Body of pancreas (tissue), 4 donors: ENCODE measurements around the gene USP10. TPM values are rescaled to one million over a fixed set of nuclear protein-coding genes. Genes with fewer than 3 reads are reported as not detected.

Source experiments
- ATAC-seq: fragments of 150-250 bp; one replicate; pipeline ENCODE4 v1.9.1; 2016
- DNase-seq, 4 donors: peaks; one replicate each; pipeline ENCODE4 v3.0.0-alpha.2; 2019
- H3K27ac ChIP-seq, 4 donors: fragments of 200-600 bp; sonication (generic); 1 replicate in 3 of 4; 2 replicates in 1 of 4; pipeline versions ENCODE4 v1.5.1 to v1.6.1; 2016 to 2019; ENCODE audit warnings: mild to moderate bottlenecking in 1 of 4, mixed read lengths in 1 of 4, moderate library complexity in 1 of 4
- H3K27me3 ChIP-seq, 2 donors: fragments of 200-600 bp; sonication (generic); one replicate each; pipeline ENCODE4 v1.6.0; 2016; ENCODE audit warnings: mild to moderate bottlenecking in 1 of 2
- H3K36me3 ChIP-seq, 2 donors: fragments of 200-600 bp; sonication (generic); replicated peaks in 1 of 2; 2 replicates each; pipeline ENCODE4 v1.5.1; 2016; ENCODE audit warnings: low read depth in 2 of 2; ENCODE audit not compliant: insufficient read depth in 1 of 2
- H3K4me1 ChIP-seq: fragments of 200-600 bp; sonication (generic); one replicate; pipeline ENCODE4 v1.6.0; 2016
- H3K4me3 ChIP-seq, 2 donors: fragments of 200-600 bp; sonication (generic); 1 replicate in 1 of 2; 2 replicates in 1 of 2; pipeline ENCODE4 v1.5.1; 2016 to 2019
- H3K9me3 ChIP-seq, 3 donors: fragments of 200-600 bp; sonication (generic); 1 replicate in 2 of 3; 2 replicates in 1 of 3; pipeline ENCODE4 v1.5.1; 2016
- POLR2A ChIP-seq, 3 donors: fragments of 450-650 bp; IDR thresholded peaks; one replicate each; pipeline ENCODE4 v1.6.1; 2016; ENCODE audit warnings: antibody characterized with exemption in 3 of 3, mild to moderate bottlenecking in 2 of 3
- WGBS, 2 donors: methylation state at CpG; one replicate each; pipeline ENCODE4 v1.1.5; 2017; 5-methylcytosine and 5-hydroxymethylcytosine counted together
- intact Hi-C: fragments of 100-400 bp; cut with DNase I; formaldehyde crosslinking; loops from one replicate; pipeline ENCODE4 v1.15.1; 2023
- total RNA-seq, 2 donors: library from RNA; depleted of rRNA; stranded (reverse); fragments of >200 nt; gene quantifications; one replicate each; pipeline ENCODE4 v1.1.0, GENCODE V29; 2016
- TF ChIP-seq, protein P1 (sequence below), 7 experiments: fragments of 450-650 bp in 4 of 7; fragments of 200-600 bp in 3 of 7; sonication (generic) in 3 of 7; IDR thresholded peaks; one replicate each; pipeline ENCODE4 v1.5.1; 2016 to 2019; ENCODE audit warnings: antibody characterized with exemption in 7 of 7

USP10 gene
- total RNA-seq, 2 donors from 2014 or later = 24.6 to 32.3 TPM

DNA sequence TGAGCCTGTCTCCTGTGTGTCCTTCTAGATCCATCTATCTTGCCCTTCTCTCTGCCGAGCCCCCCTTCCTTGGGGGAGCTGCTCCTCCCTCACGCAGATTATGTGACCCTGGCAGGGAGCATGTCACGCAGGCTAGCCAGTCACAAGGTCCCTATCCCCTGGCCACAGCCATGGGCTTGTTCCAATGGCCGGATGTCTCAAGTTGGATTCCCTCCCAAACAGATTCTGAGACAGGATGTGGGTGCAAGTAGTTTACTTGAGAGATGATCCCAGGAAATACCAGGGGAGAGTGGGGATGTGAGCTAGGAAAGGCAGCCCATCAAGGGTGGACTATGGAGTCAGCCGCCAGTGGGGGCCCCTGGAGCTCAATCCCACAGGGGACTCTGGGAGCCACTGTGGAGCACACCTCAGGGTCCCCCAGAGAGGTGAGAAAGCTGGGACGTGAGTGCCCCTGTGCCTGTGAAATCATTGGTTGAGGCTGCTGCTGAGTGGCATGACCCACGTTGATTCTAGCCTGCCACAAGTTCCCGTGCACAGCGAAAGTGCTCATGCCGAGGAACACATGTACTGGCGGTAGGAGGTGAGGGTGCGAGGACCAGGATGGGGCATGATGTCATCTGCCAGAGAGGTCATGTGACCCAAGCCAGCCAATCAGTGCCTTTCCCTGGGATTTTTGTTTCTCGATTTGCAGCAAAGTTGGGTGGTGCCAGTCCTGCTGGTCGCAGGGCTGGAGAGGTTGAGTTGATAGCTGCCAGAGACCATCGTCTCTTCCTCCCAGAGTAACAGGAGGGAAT, 113.5 kb downstream of the USP10 start:
- H3K4me1 ChIP-seq = no peaks in the 10 kb centered on the region
- TF ChIP-seq, protein P1, sequence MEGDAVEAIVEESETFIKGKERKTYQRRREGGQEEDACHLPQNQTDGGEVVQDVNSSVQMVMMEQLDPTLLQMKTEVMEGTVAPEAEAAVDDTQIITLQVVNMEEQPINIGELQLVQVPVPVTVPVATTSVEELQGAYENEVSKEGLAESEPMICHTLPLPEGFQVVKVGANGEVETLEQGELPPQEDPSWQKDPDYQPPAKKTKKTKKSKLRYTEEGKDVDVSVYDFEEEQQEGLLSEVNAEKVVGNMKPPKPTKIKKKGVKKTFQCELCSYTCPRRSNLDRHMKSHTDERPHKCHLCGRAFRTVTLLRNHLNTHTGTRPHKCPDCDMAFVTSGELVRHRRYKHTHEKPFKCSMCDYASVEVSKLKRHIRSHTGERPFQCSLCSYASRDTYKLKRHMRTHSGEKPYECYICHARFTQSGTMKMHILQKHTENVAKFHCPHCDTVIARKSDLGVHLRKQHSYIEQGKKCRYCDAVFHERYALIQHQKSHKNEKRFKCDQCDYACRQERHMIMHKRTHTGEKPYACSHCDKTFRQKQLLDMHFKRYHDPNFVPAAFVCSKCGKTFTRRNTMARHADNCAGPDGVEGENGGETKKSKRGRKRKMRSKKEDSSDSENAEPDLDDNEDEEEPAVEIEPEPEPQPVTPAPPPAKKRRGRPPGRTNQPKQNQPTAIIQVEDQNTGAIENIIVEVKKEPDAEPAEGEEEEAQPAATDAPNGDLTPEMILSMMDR (IDR thresholded peaks at IDR 0.05) = no peak
- H3K27me3 ChIP-seq = no peaks in the 10 kb centered on the region
- H3K4me3 ChIP-seq = no peak overlapping the region
- no peaks in the 10 kb centered on the region for H3K9me3 ChIP-seq
- ATAC-seq (no peak), DNase-seq (no peak)
- H3K36me3 ChIP-seq = no peaks in the 10 kb centered on the region
- WGBS, 2 donors = 53 to 61% methylated on average over 12 to 15 of the region's 15 CpGs
- intact Hi-C loops = no loop called here
- H3K27ac ChIP-seq = no peak overlapping the region

DNA sequence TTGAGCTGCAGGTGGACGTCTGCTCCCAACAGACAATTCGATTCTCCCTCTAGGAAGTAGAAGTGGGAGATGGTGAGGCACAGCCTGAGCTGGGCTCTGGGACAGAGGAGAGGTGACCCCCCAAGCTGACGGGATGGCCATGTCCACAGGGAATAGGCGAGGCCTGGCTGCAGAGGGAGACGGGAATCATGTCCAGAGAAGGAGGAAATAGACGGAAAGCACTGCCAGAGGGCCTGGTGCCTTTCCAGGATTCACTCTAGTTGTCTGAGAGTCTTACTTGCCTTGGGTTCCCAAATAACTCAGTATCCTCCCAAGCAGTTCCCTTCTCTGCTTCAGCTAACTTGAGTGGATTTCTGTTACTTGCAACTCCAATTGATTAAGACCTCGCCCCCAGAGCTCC, 115.7 kb downstream of the USP10 start:
- intact Hi-C loops = no loop called here
- TF ChIP-seq POLR2A (IDR thresholded peaks at IDR 0.05) = no peak
- TF ChIP-seq, protein P1 (IDR thresholded peaks at IDR 0.05) = no peak
- Histone ChIP-seq H3K36me3 (no peaks in the 10 kb centered on the region), H3K9me3 (no peaks in the 10 kb centered on the region), H3K27me3 (peaks cover 0 to 7% of the 10 kb centered on the region in 2 donors), H3K4me1 (peaks cover 11% of the 10 kb centered on the region), H3K4me3 (no peak overlapping the region), H3K27ac (no peak overlapping the region)
- ATAC-seq = no peak
- no peak for DNase-seq
- 68 to 69% methylated on average over 7 of the region's 7 CpGs for WGBS, 2 donors

DNA sequence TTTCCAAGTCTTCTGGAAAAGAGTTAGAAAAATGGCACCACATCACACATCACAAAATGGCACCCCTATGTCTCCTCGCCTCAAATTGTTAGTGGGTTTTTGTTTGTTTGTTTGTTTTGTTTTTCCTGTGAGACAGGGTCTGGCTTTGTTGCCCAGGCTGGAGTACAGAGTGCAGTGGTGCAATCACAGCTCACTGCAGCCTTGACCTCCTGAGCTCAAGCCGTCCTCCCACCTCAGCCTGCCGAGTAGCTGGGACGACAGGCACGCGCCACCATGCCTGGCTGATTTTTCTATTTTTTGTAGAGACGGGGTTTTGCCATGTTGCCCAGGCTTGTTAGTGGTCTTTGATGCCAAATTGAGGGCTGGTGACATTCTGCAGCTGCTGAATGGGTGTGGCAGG, 116.2 kb downstream of the USP10 start:
- TF ChIP-seq, protein P1 (IDR thresholded peaks at IDR 0.05) = no peak
- no peak for TF ChIP-seq POLR2A (IDR thresholded peaks at IDR 0.05)
- DNase-seq = no peak
- H3K27me3 ChIP-seq = peaks cover 0 to 8% of the 10 kb centered on the region in 2 donors
- no peak overlapping the region for H3K27ac ChIP-seq
- intact Hi-C loops = no loop called here
- H3K36me3 ChIP-seq = no peaks in the 10 kb centered on the region
- peaks cover 11% of the 10 kb centered on the region for H3K4me1 ChIP-seq
- 77% methylated on average over 7 of the region's 7 CpGs for WGBS, 2 donors
- no peak for ATAC-seq
- H3K9me3 ChIP-seq = no peaks in the 10 kb centered on the region
- H3K4me3 ChIP-seq = no peak overlapping the region

DNA sequence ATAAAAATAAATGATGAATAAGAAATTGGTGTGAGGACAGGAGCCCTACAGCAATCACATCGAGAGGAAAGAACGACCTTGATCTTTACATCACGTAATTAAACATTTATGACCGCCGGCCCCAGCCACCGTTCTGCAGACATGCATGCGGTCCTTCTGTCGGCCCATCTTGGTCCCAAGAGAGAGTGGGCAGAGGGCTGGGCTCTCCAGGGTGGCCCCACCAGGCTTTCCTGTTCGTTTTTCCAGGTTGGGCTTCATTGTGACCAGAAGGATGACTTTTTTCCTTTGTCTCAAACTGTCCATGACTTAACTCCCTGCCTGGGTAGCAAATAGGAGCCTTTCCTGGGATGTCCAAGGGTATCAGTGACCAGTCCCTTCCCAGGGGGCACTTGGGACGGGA, 116.7 kb downstream of the USP10 start:
- no peaks in the 10 kb centered on the region for H3K9me3 ChIP-seq
- H3K4me1 ChIP-seq = peaks cover 11% of the 10 kb centered on the region
- 65 to 73% methylated on average over 10 of the region's 10 CpGs for WGBS, 2 donors
- peaks cover 0 to 8% of the 10 kb centered on the region in 2 donors for H3K27me3 ChIP-seq
- DNase-seq (no peak), ATAC-seq (no peak)
- TF ChIP-seq POLR2A (IDR thresholded peaks at IDR 0.05) = no peak
- TF ChIP-seq, protein P1 (IDR thresholded peaks at IDR 0.05) = no peak
- no peaks in the 10 kb centered on the region for H3K36me3 ChIP-seq
- no peak overlapping the region for H3K4me3 ChIP-seq
- H3K27ac ChIP-seq = no peak overlapping the region
- intact Hi-C loops = no loop called here

DNA sequence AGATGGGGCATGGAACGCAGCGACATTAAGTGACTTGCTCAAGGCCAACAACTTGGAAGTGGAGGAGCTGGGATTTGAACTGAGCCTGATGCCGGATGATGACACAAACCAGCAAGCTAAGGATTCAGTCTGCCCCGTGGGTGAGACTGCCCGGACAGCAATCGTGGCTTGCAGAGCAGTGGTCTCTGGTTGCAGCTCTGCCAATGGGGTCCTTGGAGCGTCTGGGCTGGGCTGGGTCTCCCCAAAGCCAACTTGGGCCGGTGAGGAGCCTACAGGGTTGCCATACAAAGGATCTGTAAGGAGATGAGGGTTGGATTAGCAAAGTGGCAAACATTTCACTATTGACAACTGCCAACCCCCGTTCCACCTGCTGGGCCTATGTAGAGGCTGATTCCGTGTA, 117.4 kb downstream of the USP10 start:
- 70 to 74% methylated on average over 8 to 10 of the region's 10 CpGs for WGBS, 2 donors

More for the DNA sequence above, 117.4 kb downstream of the USP10 start:
- ATAC-seq (no peak), DNase-seq (no peak)
- H3K9me3 ChIP-seq = no peaks in the 10 kb centered on the region
- TF ChIP-seq POLR2A (IDR thresholded peaks at IDR 0.05) = no peak
- TF ChIP-seq, protein P1 (IDR thresholded peaks at IDR 0.05) = no peak
- peaks cover 11% of the 10 kb centered on the region for H3K4me1 ChIP-seq
- no peaks in the 10 kb centered on the region for H3K36me3 ChIP-seq
- H3K27me3 ChIP-seq = peaks cover 0 to 8% of the 10 kb centered on the region in 2 donors
- no peak overlapping the region for H3K4me3 ChIP-seq
- intact Hi-C loops = no loop called here
- no peak overlapping the region for H3K27ac ChIP-seq
